Measurements from ENCODE around the gene ERV3-1. TPM values are rescaled to one million over a fixed set of nuclear protein-coding genes. Genes with fewer than 3 reads are reported as not detected.
A peak's percentile ranks its signal among the peaks of the same experiment; 100 is the strongest.

Gene ERV3-1
- total RNA-seq (2021) (10.2 to 12.1 TPM (median 11.5 TPM) in 3 replicates), Bru-seq, nascent RNA (percentile 90 among the genes with signal in this experiment)
- long read RNA-seq, experiment 1, partial matches to known transcripts = 0 of 9 reads
- long read RNA-seq, experiment 1, other reads (novel, unspliced or antisense) = 5 of 9 reads
- long read RNA-seq, experiment 2 = 0 reads
- long read RNA-seq, experiment 3, partial matches to known transcripts = 0 of 16 reads
- long read RNA-seq, experiment 3, other reads (novel, unspliced or antisense) = 14 of 16 reads

- peak; percentile 86 for DNase-seq (ENCODE audit: low spot score)
- ChIA-PET CTCF (interaction anchor here (1.0 to 1.9 kb wide), 4 partner anchors 32 to 118 kb away, joined by 3 to 10 read pairs (median 6); no protein-coding TSS in a partner anchor), POLR2A (interaction anchor here (0.5 to 2.1 kb wide), 10 partner anchors 11 to 1841 kb away, joined by 3 to 15 read pairs (median 4); no protein-coding TSS in a partner anchor)
- no peak for TF ChIP-seq MYBL2 (CRISPR knock-in tag; IDR thresholded peaks at IDR 0.05)
- TF ChIP-seq ARID4B (CRISPR knock-in tag; IDR thresholded peaks at IDR 0.05; ENCODE audit: borderline replicate concordance) = 0 out of 2 replicates have a peak, but pooled peaks have one; percentile 65
- no peak for TF ChIP-seq GTF2I (CRISPR knock-in tag; conservative IDR thresholded peaks at IDR 0.05)
- 0 out of 2 replicates have a peak, but pooled peaks have one; percentile 48 for TF ChIP-seq ZNF232 (CRISPR knock-in tag; IDR thresholded peaks at IDR 0.05)
- TF ChIP-seq SP1 (CRISPR knock-in tag; conservative IDR thresholded peaks at IDR 0.05) = peak; percentile 20; the same call in 1 of the 2 replicates
- TF ChIP-seq AFF4 (CRISPR knock-in tag; IDR thresholded peaks at IDR 0.05; ENCODE audit: borderline replicate concordance) = no peak
- 0 out of 2 replicates have a peak, but pooled peaks have one; percentile 25 for TF ChIP-seq TEAD4 (CRISPR knock-in tag; IDR thresholded peaks at IDR 0.05)
- no peak for TF ChIP-seq HMGA2 (CRISPR knock-in tag; IDR thresholded peaks at IDR 0.05)
- TF ChIP-seq CREM (CRISPR knock-in tag; IDR thresholded peaks at IDR 0.05) = no peak
- TF ChIP-seq CDX4 (CRISPR knock-in tag; IDR thresholded peaks at IDR 0.05; ENCODE audit: borderline replicate concordance) = no peak
- peak; percentile 87 for TF ChIP-seq NFYB (CRISPR knock-in tag; conservative IDR thresholded peaks at IDR 0.05; ENCODE audit: low read depth)
- no peak for TF ChIP-seq PRDM15 (CRISPR knock-in tag; IDR thresholded peaks at IDR 0.05)
- no peak for TF ChIP-seq ZNF121 (CRISPR knock-in tag; IDR thresholded peaks at IDR 0.05)
- no peak for TF ChIP-seq CTCF (IDR thresholded peaks at IDR 0.05)
- no peak for TF ChIP-seq ATF1 (CRISPR knock-in tag; IDR thresholded peaks at IDR 0.05)
- TF ChIP-seq GRHL2 (CRISPR knock-in tag; IDR thresholded peaks at IDR 0.05; ENCODE audit: insufficient replicate concordance, severe bottlenecking) = no peak
- no peak for TF ChIP-seq ZNF281 (CRISPR knock-in tag; IDR thresholded peaks at IDR 0.05)
Observed at GRCh38 chr7:65006094-65006992, at the start of gene ERV3-1. Gene ERV3-1 (minus strand): TSS chr7:65006687. CDS start chr7:64993026, 13,661 bp downstream.

More at GRCh38 chr7:65006094-65006992, at the start of gene ERV3-1:
- peaks cover 26% of the 10 kb centered on the region for H3K36me3 Mint-ChIP-seq
- peak within 1 kb of the TSS; percentile 98 for H3K27ac Mint-ChIP-seq
- peaks cover 23% of the 10 kb centered on the region for H3K4me1 Mint-ChIP-seq
- H3K4me3 Mint-ChIP-seq = peak within 1 kb of the TSS; percentile 93
- no peaks in the 10 kb centered on the region; the same call in 1 of the 2 replicates for H3K27me3 Mint-ChIP-seq (ENCODE audit: low read depth)
- peak; percentile 99 for ATAC-seq
- H3K9me3 Mint-ChIP-seq = peaks cover 26% of the 10 kb centered on the region
